ENCODE measurements around the gene DDRGK1. TPM values are rescaled to one million over a fixed set of nuclear protein-coding genes. Genes with fewer than 3 reads are reported as not detected.
A peak's percentile ranks its signal among the peaks of the same experiment; 100 is the strongest.

The DDRGK1 gene
- polyA plus RNA-seq (2013, experiment 1 of 2) = 29.3 TPM
- 30.0 TPM for polyA plus RNA-seq (2013, experiment 2 of 2)

DNA sequence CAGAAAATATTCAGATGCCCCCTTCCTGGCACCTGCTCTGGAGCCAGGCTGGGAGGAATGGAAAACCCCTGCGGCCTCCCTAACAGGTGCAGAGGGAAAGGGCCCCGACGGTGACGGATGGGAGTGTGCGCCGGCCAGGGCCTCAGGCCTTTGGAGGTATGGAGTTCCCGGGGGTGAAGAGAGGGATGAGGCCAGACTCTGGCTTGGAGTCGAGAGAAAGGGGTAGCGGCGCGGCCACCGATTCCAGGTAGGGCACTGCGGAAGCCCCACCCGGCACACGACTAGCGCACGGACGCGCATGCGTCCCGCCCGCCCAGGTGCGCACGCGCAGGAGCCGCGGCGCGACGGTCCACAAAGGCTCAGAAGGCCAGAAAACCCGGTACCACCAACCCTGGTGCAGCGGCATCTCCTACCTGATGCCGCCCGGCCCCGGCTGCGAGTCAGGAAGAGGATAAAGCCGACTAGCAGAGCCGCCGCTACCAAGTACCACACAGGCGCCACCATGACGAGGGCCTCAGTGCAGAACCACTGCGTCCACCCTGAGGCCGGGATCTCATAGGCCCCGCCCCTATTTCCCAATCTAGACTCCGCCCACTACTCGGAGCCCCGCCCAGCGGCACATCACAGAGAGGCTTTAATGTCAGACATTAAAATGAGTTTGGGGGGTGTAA, at the start of gene DDRGK1:
TSS of gene DDRGK1 (minus strand) at position 559 of the 671 bp plus-strand sequence. CDS start at position 504, 55 bp downstream.
- Histone ChIP-seq H3K18ac (ENCODE audit: low read length) (peak within 1 kb of the TSS; percentile 100), H3K79me1 (ENCODE audit: low read depth, low read length) (peaks cover 24% of the 10 kb centered on the region), H3K23ac (ENCODE audit: low read depth, low read length, poor library complexity) (peak within 1 kb of the TSS; percentile 95), H2BK15ac (ENCODE audit: low read length) (no peak within 1 kb of the TSS), H3K27ac (replicated peaks; ENCODE audit: low read length) (peak within 1 kb of the TSS; percentile 93), H3K4me3 (ENCODE audit: low read length in 2 of 2) (peak within 1 kb of the TSS; percentile 82 to 85), H3K36me3 (replicated peaks in 1 of 2; ENCODE audit: control insufficient read depth in 2 of 2, insufficient read depth in 2 of 2, low read length in 2 of 2) (peaks cover 19 to 33% of the 10 kb centered on the region in 2 donors), H2BK5ac (ENCODE audit: low read length) (peak within 1 kb of the TSS; percentile 82), H3K4me1 (ENCODE audit: control insufficient read depth in 2 of 2, insufficient read depth in 1 of 2, low read depth in 1 of 2, low read length in 2 of 2) (peaks cover 7 to 9% of the 10 kb centered on the region in 2 donors), H2AFZ (ENCODE audit: low read length) (peak within 1 kb of the TSS; percentile 99), H3K9ac (ENCODE audit: low read depth, low read length, poor library complexity) (peak within 1 kb of the TSS; percentile 97), H2AK5ac (ENCODE audit: low read depth, low read length) (peak within 1 kb of the TSS; percentile 94), H4K8ac (ENCODE audit: low read depth, low read length) (peak within 1 kb of the TSS; percentile 43), H2BK120ac (ENCODE audit: low read depth, low read length) (no peak within 1 kb of the TSS), H3K9me3 (replicated peaks in 1 of 2; ENCODE audit: control insufficient read depth in 2 of 2, insufficient read depth in 1 of 2, low read depth in 1 of 2, low read length in 2 of 2) (peaks cover 0 to 2% of the 10 kb centered on the region in 2 donors), H3K27me3 (ENCODE audit: control insufficient read depth in 3 of 3, insufficient read depth in 3 of 3, low read depth in 1 of 3, low read length in 3 of 3) (no peaks in the 10 kb centered on the region), H3K4ac (ENCODE audit: low read length) (peak within 1 kb of the TSS; percentile 97), H3K4me2 (ENCODE audit: insufficient read depth, low read length, poor library complexity, severe bottlenecking) (peak within 1 kb of the TSS; percentile 91), H4K91ac (ENCODE audit: low read depth, low read length, poor library complexity) (no peak within 1 kb of the TSS), H2BK12ac (ENCODE audit: low read length) (peak within 1 kb of the TSS; percentile 84), H3K14ac (ENCODE audit: low read length) (peak within 1 kb of the TSS; percentile 82)
- no CpG with 5 or more reads among the region's 48 CpGs for WGBS, 2 donors (ENCODE audit: extremely low coverage in 2 of 2, insufficient read length in 2 of 2, insufficient replicate concordance in 1 of 2)
- DNase-seq (ENCODE audit: low spot score) = peak; percentile 82

DNA sequence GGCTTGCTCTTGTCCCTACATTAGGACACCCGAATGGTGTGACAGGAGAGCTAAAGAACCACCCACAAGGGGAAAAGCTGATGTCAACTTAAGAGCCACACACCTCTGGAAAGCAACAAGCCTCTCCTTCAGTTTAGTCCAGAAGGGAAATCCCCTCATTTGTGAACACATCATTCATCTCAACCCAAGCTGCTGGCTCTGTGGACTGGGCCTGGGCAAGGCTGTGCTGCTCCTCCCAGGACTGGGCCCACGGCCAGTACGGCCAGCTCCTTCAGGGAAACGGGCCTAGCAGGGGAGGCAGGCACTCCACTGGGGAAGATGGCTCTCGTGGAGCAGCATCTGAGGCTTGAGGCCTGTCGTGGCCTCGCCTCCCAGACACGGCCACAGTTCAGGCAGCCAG, 47.3 kb upstream of the DDRGK1 start:
- Histone ChIP-seq H2BK15ac (ENCODE audit: low read length) (no peak overlapping the region), H4K91ac (ENCODE audit: low read depth, low read length, poor library complexity) (no peak overlapping the region), H4K8ac (ENCODE audit: low read depth, low read length) (no peak overlapping the region), H2AFZ (ENCODE audit: low read length) (no peak overlapping the region), H3K18ac (ENCODE audit: low read length) (no peak overlapping the region), H3K4me2 (ENCODE audit: insufficient read depth, low read length, poor library complexity, severe bottlenecking) (no peak overlapping the region), H3K4me3 (ENCODE audit: low read length in 2 of 2) (no peak overlapping the region), H2AK5ac (ENCODE audit: low read depth, low read length) (no peak overlapping the region), H3K36me3 (replicated peaks in 1 of 2; ENCODE audit: control insufficient read depth in 2 of 2, insufficient read depth in 2 of 2, low read length in 2 of 2) (peaks cover 10 to 42% of the 10 kb centered on the region in 2 donors), H3K4ac (ENCODE audit: low read length) (no peak overlapping the region), H2BK12ac (ENCODE audit: low read length) (peak overlapping the region; percentile 42), H3K14ac (ENCODE audit: low read length) (no peak overlapping the region), H3K27ac (replicated peaks; ENCODE audit: low read length) (no peak overlapping the region), H3K9me3 (replicated peaks in 1 of 2; ENCODE audit: control insufficient read depth in 2 of 2, insufficient read depth in 1 of 2, low read depth in 1 of 2, low read length in 2 of 2) (no peaks in the 10 kb centered on the region), H2BK120ac (ENCODE audit: low read depth, low read length) (no peak overlapping the region), H3K9ac (ENCODE audit: low read depth, low read length, poor library complexity) (peak overlapping the region; percentile 54), H3K23ac (ENCODE audit: low read depth, low read length, poor library complexity) (no peak overlapping the region), H3K4me1 (ENCODE audit: control insufficient read depth in 2 of 2, insufficient read depth in 1 of 2, low read depth in 1 of 2, low read length in 2 of 2) (peaks cover 0 to 4% of the 10 kb centered on the region in 2 donors), H3K79me1 (ENCODE audit: low read depth, low read length) (no peaks in the 10 kb centered on the region), H2BK5ac (ENCODE audit: low read length) (no peak overlapping the region), H3K27me3 (ENCODE audit: control insufficient read depth in 3 of 3, insufficient read depth in 3 of 3, low read depth in 1 of 3, low read length in 3 of 3) (peaks cover 4 to 25% (median 22%) of the 10 kb centered on the region in 3 experiments)
- WGBS, 2 donors (ENCODE audit: extremely low coverage in 2 of 2, insufficient read length in 2 of 2, insufficient replicate concordance in 1 of 2) = no CpG with 5 or more reads among the region's 8 CpGs
- no peak for DNase-seq (ENCODE audit: low spot score)

DNA sequence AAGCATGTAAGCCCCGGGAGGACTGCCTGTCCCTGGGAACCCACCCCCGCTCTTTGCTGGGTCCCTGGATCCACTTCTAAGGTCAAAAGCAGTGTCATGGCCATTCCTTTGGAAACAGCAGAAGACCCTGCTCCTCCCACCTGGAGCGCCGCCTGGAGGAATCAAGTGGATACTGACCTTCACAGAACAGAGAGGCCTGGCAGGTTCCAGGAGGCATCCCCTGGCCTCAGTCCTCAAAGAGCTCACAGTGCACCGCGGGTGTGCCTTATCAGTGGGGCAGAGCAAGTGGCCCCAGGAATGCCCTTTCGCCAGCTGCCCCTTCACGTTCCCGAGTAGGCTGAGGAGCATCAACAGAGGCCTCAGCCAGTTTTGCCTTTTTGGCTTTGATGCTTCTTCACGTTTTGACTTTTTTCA, 45.6 kb upstream of the DDRGK1 start:
- Histone ChIP-seq H3K27me3 (ENCODE audit: control insufficient read depth in 3 of 3, insufficient read depth in 3 of 3, low read depth in 1 of 3, low read length in 3 of 3) (peaks cover 4 to 29% (median 22%) of the 10 kb centered on the region in 3 experiments), H4K91ac (ENCODE audit: low read depth, low read length, poor library complexity) (no peak overlapping the region), H2BK15ac (ENCODE audit: low read length) (no peak overlapping the region), H2AFZ (ENCODE audit: low read length) (no peak overlapping the region), H3K27ac (replicated peaks; ENCODE audit: low read length) (no peak overlapping the region), H2BK12ac (ENCODE audit: low read length) (no peak overlapping the region), H2BK5ac (ENCODE audit: low read length) (no peak overlapping the region), H3K23ac (ENCODE audit: low read depth, low read length, poor library complexity) (no peak overlapping the region), H3K36me3 (replicated peaks in 1 of 2; ENCODE audit: control insufficient read depth in 2 of 2, insufficient read depth in 2 of 2, low read length in 2 of 2) (peaks cover 4 to 28% of the 10 kb centered on the region in 2 donors), H3K4ac (ENCODE audit: low read length) (no peak overlapping the region), H3K4me2 (ENCODE audit: insufficient read depth, low read length, poor library complexity, severe bottlenecking) (no peak overlapping the region), H3K79me1 (ENCODE audit: low read depth, low read length) (no peaks in the 10 kb centered on the region), H2BK120ac (ENCODE audit: low read depth, low read length) (no peak overlapping the region), H3K14ac (ENCODE audit: low read length) (no peak overlapping the region), H3K4me1 (ENCODE audit: control insufficient read depth in 2 of 2, insufficient read depth in 1 of 2, low read depth in 1 of 2, low read length in 2 of 2) (peaks cover 0 to 4% of the 10 kb centered on the region in 2 donors), H3K9ac (ENCODE audit: low read depth, low read length, poor library complexity) (no peak overlapping the region), H3K4me3 (ENCODE audit: low read length in 2 of 2) (no peak overlapping the region), H2AK5ac (ENCODE audit: low read depth, low read length) (no peak overlapping the region), H3K18ac (ENCODE audit: low read length) (no peak overlapping the region), H4K8ac (ENCODE audit: low read depth, low read length) (no peak overlapping the region), H3K9me3 (replicated peaks in 1 of 2; ENCODE audit: control insufficient read depth in 2 of 2, insufficient read depth in 1 of 2, low read depth in 1 of 2, low read length in 2 of 2) (no peaks in the 10 kb centered on the region)
- peak; percentile 21 for DNase-seq (ENCODE audit: low spot score)
- WGBS, 2 donors (ENCODE audit: extremely low coverage in 2 of 2, insufficient read length in 2 of 2, insufficient replicate concordance in 1 of 2) = no CpG with 5 or more reads among the region's 10 CpGs

DNA sequence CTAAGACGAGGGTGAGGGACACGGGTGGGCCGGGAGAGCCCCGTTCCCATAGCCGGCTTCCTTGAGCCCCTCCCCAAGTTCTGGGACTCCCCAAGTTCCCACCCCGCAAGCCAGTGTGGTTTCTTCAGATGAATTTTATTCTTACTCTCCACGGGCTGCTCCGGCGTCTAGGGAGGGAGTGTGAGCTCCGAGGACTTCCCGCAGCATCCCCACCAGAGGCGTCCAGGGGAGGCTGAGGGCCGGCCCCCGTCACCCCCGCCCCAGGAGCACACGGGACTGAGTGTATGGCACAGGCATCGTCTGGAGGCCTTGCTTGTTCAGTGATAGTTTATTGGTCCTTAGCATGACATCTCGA, 44.5 kb upstream of the DDRGK1 start:
- H3K4me3 ChIP-seq (ENCODE audit: low read length in 2 of 2) = peak overlapping the region in 1 of 2 donors; percentile 2

More for the DNA sequence above, 44.5 kb upstream of the DDRGK1 start:
- Histone ChIP-seq H2BK15ac (ENCODE audit: low read length) (no peak overlapping the region), H3K4me2 (ENCODE audit: insufficient read depth, low read length, poor library complexity, severe bottlenecking) (peak overlapping the region; percentile 49), H4K91ac (ENCODE audit: low read depth, low read length, poor library complexity) (no peak overlapping the region), H3K36me3 (replicated peaks in 1 of 2; ENCODE audit: control insufficient read depth in 2 of 2, insufficient read depth in 2 of 2, low read length in 2 of 2) (peaks cover 4 to 18% of the 10 kb centered on the region in 2 donors), H3K18ac (ENCODE audit: low read length) (peak overlapping the region; percentile 85), H3K4me1 (ENCODE audit: control insufficient read depth in 2 of 2, insufficient read depth in 1 of 2, low read depth in 1 of 2, low read length in 2 of 2) (peaks cover 0 to 4% of the 10 kb centered on the region in 2 donors), H2BK12ac (ENCODE audit: low read length) (no peak overlapping the region), H4K8ac (ENCODE audit: low read depth, low read length) (no peak overlapping the region), H2BK120ac (ENCODE audit: low read depth, low read length) (no peak overlapping the region), H3K27me3 (ENCODE audit: control insufficient read depth in 3 of 3, insufficient read depth in 3 of 3, low read depth in 1 of 3, low read length in 3 of 3) (peaks cover 4 to 32% (median 29%) of the 10 kb centered on the region in 3 experiments), H2AK5ac (ENCODE audit: low read depth, low read length) (peak overlapping the region; percentile 46), H3K9ac (ENCODE audit: low read depth, low read length, poor library complexity) (peak overlapping the region; percentile 64), H3K9me3 (replicated peaks in 1 of 2; ENCODE audit: control insufficient read depth in 2 of 2, insufficient read depth in 1 of 2, low read depth in 1 of 2, low read length in 2 of 2) (no peaks in the 10 kb centered on the region), H2AFZ (ENCODE audit: low read length) (peak overlapping the region; percentile 24), H3K23ac (ENCODE audit: low read depth, low read length, poor library complexity) (peak overlapping the region; percentile 2), H2BK5ac (ENCODE audit: low read length) (no peak overlapping the region), H3K27ac (replicated peaks; ENCODE audit: low read length) (no peak overlapping the region), H3K79me1 (ENCODE audit: low read depth, low read length) (no peaks in the 10 kb centered on the region), H3K14ac (ENCODE audit: low read length) (peak overlapping the region; percentile 9), H3K4ac (ENCODE audit: low read length) (no peak overlapping the region)
- no CpG with 5 or more reads among the region's 18 CpGs for WGBS, 2 donors (ENCODE audit: extremely low coverage in 2 of 2, insufficient read length in 2 of 2, insufficient replicate concordance in 1 of 2)
- DNase-seq (ENCODE audit: low spot score) = no peak
